ENCODE results near the gene IFRD2.

IFRD2 gene, protein sequence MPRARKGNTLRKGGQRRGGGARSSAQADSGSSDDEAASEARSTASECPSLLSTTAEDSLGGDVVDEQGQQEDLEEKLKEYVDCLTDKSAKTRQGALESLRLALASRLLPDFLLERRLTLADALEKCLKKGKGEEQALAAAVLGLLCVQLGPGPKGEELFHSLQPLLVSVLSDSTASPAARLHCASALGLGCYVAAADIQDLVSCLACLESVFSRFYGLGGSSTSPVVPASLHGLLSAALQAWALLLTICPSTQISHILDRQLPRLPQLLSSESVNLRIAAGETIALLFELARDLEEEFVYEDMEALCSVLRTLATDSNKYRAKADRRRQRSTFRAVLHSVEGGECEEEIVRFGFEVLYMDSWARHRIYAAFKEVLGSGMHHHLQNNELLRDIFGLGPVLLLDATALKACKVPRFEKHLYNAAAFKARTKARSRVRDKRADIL

DNA sequence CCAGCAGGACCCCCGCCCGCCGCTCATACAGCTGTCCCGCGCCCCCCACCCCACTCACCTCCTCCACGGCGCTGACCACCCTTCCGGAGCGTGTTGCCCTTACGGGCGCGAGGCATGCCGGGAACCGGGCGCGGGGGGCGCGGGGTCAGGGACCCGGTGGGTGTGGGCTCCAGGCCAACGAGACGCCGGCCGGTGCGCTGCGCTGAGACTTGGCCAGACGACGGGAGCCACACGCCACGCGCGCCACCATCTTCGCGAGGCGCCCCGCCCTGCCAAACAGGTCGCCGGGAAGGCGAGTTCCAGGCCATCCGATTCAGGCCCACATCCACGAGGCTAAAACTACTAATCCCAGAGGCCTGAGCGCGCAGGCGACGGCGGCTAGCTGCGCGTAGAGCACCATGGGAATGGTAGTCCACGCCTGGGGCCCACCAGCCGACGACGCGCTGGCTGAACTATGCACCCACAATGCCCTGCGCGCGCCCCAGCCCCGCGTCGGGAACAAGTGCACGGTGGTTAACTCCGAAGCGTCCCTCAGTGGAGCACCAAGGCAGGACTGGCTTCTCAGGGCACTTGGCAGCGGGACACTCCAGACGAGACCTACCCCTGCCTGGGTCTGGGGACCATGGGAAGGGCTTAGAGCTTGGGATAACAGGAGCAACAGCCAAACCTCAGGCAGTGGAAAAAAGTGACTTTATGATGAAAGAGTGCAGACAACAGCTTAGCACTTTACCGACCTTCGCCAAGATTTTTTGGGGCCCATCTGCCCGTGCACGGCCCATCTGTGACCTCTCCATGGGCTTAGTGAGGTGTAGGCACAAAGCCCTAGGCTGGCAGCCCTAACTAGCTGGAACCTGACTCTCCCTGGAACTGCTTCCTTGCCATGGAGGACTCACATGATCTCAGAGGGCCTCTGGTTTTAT is at the start of gene IFRD2:
Gene IFRD2 (minus strand): TSS at position 271 of the 920 bp plus-strand sequence. CDS start 155 bp downstream, at position 116.
- peak; percentile 95 for DNase-seq (ENCODE audit: extremely low read depth, low read depth)
- TF ChIP-seq, protein P1, sequence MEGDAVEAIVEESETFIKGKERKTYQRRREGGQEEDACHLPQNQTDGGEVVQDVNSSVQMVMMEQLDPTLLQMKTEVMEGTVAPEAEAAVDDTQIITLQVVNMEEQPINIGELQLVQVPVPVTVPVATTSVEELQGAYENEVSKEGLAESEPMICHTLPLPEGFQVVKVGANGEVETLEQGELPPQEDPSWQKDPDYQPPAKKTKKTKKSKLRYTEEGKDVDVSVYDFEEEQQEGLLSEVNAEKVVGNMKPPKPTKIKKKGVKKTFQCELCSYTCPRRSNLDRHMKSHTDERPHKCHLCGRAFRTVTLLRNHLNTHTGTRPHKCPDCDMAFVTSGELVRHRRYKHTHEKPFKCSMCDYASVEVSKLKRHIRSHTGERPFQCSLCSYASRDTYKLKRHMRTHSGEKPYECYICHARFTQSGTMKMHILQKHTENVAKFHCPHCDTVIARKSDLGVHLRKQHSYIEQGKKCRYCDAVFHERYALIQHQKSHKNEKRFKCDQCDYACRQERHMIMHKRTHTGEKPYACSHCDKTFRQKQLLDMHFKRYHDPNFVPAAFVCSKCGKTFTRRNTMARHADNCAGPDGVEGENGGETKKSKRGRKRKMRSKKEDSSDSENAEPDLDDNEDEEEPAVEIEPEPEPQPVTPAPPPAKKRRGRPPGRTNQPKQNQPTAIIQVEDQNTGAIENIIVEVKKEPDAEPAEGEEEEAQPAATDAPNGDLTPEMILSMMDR (IDR thresholded peaks at IDR 0.05; ENCODE audit: low read depth, low read length, missing control alignments), result no peak
- H3K4me3 ChIP-seq (replicated peaks; ENCODE audit: low read depth, low read length), result peak within 1 kb of the TSS; percentile 100

DNA sequence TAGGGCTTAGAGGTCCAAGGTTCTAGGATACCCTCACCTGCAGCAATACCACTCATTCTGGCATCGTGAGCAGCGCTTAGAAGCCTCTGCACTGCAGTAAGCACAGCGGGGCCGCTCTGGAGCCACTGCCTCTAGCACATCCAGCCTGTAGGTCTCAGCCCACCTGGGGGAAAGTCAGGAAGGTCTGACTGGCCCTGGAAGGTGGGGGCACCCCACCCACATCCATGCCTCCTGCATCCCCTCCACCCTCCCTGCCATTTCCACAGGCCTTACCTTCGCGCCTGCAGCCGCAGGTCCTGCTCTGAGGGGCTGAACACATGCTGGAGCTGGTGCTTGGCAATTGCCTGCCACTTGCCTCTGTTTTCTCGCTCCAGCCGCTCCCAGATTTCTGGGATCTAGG is 49.3 kb upstream of the IFRD2 start:
- DNase-seq (ENCODE audit: extremely low read depth, low read depth), result no peak
- TF ChIP-seq, protein P1 (IDR thresholded peaks at IDR 0.05; ENCODE audit: low read depth, low read length, missing control alignments), result no peak
- H3K4me3 ChIP-seq (replicated peaks; ENCODE audit: low read depth, low read length), result peak overlapping the region; percentile 97

DNA sequence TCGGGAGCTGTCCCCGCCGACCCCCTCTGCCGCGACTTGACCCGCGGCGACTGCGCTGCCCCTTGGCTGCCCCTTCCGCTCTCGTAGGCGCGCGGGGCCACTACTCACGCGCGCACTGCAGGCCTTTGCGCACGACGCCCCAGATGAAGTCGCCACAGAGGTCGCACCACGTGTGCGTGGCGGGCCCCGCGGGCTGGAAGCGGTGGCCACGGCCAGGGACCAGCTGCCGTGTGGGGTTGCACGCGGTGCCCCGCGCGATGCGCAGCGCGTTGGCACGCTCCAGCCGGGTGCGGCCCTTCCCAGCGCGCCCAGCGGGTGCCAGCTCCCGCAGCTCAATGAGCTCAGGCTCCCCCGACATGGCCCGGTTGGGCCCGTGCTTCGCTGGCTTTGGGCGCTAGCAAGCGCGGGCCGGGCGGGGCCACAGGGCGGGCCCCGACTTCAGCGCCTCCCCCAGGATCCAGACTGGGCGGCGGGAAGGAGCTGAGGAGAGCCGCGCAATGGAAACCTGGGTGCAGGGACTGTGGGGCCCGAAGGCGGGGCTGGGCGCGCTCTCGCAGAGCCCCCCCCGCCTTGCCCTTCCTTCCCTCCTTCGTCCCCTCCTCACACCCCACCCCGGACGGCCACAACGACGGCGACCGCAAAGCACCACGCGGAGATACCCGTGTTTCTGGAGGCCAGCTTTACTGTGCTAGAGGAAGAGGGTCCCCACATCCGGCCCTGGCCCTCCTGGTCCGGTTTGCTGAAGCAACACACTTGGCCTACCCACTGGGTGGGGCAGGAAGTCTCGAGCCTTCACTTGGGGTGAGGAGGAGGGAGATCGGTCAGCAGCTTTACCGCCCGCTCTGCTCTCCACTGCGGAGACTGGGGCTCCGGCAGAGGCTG is 48.5 kb upstream of the IFRD2 start, which contains the start of gene RASSF1:
Gene RASSF1 (minus strand): TSS at position 389 of the 882 bp plus-strand sequence. CDS start 31 bp downstream, at position 358.
- DNase-seq (ENCODE audit: extremely low read depth, low read depth), result no peak
- TF ChIP-seq, protein P1 (IDR thresholded peaks at IDR 0.05; ENCODE audit: low read depth, low read length, missing control alignments), result no peak
- H3K4me3 ChIP-seq (replicated peaks; ENCODE audit: low read depth, low read length), result peak within 1 kb of the TSS; percentile 97

DNA sequence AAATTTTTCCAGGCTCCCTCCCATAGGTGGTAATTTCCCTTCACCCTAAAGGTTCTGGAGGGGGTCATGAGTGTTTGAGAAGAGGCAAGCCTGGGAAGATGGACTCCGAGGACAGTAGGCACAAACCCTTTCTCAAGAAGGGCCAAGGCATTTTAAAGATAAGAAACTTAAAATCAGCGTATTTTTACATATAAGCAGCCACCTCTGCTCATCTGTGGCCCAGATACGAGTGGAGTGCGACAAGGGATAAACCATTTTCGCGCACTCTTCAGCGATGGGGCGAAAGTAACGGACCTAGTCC is 47.9 kb upstream of the IFRD2 start:
- DNase-seq (ENCODE audit: extremely low read depth, low read depth), result no peak
- TF ChIP-seq, protein P1 (IDR thresholded peaks at IDR 0.05; ENCODE audit: low read depth, low read length, missing control alignments), result no peak
- H3K4me3 ChIP-seq (replicated peaks; ENCODE audit: low read depth, low read length), result peak overlapping the region; percentile 97

DNA sequence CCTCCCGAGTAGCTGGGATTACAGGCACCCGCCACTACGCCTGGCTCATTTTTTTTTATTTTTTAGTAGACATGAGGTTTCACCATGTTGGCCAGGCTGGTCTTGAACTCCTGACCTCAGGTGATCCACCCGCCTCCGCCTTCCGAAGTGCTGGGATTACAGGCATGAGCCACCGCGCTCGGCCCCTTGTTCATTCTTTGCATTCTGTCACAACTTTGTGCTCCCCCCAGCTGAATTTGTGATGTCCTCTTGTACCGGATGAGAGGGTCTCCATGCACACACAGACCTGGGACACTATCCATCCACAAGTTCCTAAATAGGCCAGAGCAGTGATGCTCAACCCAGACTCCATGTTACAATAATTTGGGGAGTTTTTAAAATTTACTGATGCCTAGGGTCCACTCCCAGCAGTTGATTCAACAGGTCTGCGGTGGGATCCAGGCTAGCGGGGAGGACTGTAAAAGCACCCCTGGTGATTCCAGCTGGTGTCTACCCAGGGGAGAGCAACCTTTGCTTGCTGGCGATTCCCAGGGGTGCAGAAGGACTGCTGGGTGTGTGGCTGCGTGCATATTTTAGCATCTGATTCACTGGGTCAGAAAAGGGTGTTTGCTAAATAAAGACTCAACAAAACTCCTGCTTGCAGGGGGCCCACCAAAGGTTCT is 47.4 kb upstream of the IFRD2 start:
- TF ChIP-seq, protein P1 (IDR thresholded peaks at IDR 0.05; ENCODE audit: low read depth, low read length, missing control alignments), result no peak
- DNase-seq (ENCODE audit: extremely low read depth, low read depth), result no peak
- H3K4me3 ChIP-seq (replicated peaks; ENCODE audit: low read depth, low read length), result peak overlapping the region; percentile 97

Measured in HFF-Myc (cell line).